HG02763 (cell line): Measurements from ENCODE around the gene SHMT2.
"Not testable (repeated sequence)": the region's sequence is repeated elsewhere in the genome, so short reads cannot be mapped to it uniquely, and the experiment has no call there.

Source experiments
- ATAC-seq: cut with Tn5 transposase; IDR thresholded peaks from one replicate; pipeline ENCODE4 v1.9.1; 2021; ENCODE audit warnings: mild to moderate bottlenecking, moderate library complexity; ENCODE audit not compliant: unreplicated experiment

Gene SHMT2

GRCh38 chr12:57261428-57261865, 31.9 kb downstream of the SHMT2 start:
- no peak for ATAC-seq

- ATAC-seq: no peak
Measured at GRCh38 chr12:57262126-57262822, 32.8 kb downstream of the SHMT2 start.

- no peak for ATAC-seq
Measured at GRCh38 chr12:57263096-57263495, 33.6 kb downstream of the SHMT2 start.

DNA sequence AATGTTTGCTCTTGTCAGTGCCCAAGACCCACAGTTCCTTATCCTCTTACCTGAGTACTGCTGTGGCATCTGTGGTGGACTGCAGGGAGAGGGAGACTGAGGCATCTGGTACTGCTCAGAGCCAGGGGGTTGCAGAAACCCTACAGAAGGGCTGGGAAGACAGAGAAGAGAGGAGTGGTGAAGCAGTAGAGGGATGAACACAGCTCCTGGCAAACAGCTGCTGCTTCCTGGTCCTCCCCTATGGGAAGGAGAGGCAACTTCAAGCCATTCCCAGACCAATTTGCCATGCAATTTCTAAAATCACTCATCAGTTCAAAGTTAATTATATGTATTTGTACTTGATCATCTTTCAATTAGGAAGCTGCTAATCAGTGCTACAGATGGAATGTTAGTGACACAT, 37.2 kb downstream of the SHMT2 start:
- no peak for ATAC-seq

- ATAC-seq: no peak
Measured at GRCh38 chr12:57268264-57268663, 38.8 kb downstream of the SHMT2 start.

DNA sequence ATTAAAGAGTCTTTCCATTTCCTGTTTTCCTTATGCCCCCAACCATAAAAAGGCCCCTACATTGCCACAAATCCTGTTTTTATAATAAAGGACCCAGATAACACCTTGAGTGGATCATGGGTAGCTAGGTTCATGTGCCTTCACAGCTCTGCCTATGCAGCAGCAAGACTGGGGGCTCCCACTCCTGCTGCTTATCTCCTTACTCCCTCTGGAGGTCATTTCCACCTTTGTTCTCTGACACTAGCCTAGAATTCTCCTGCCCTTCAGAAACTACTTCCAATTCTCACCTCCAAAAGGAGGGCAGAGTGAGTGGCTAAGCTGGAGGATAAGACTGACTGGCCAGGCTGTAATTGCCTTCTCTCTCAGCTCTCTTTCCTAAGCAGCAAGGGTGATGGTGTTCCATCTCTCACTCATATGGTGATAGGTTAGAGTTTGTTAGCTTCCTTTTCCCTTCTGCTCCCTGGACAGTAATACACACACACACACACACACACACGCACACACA, 41.5 kb downstream of the SHMT2 start:
- no peak for ATAC-seq

GRCh38 chr12:57272337-57273151, 43.0 kb downstream of the SHMT2 start:
- ATAC-seq: no peak

DNA sequence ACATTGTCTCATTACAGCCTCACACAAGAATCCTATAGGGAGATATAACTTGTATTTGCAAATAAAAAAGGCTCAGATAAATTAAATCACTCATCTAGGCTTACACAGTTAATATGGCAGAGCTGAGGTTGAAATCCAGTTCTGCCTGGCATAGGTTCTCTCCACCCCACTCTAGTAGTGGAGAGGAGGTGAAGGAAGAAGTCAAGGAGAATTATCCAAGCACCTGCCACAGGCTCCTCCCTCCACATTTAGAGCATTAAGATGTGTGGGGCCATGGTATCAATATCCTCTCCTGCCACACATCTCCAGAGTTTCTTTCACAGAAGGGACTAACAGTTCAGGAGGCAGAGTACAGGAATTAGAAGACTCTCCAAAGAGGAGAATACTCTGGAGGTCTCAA, 44.0 kb downstream of the SHMT2 start:
- no peak for ATAC-seq

GRCh38 chr12:57276233-57276632, 46.7 kb downstream of the SHMT2 start:
- not testable (repeated sequence) for ATAC-seq

DNA sequence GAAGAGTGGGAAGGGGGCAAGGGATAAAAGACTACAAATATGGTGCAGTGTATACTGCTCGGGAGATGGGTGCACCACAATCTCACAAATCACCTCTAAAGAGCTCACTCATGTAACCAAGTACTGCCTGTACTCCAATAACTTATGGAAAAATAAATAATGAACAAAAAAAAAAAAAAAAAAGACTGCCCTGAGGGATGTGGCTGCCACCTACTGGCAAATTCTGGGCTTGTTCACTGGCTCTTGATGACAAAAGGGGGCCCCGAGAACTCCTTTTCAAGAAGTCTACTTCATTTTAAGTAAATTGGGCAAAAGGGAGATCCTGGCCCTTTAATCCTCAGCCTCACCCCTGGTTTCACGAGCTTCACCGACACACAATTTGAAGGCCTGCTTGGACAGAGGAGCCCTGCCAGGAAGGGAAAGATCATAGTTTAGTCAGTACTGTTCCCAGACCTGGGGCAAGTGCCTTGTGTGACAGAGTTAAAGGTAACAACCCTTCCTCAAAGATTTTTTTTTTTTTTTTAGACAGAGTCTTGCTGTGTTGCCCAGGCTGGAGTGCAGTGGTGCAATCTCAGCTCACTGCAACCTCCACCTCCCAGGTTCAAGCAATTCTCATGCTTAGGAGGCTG, 47.5 kb downstream of the SHMT2 start:
- no peak for ATAC-seq

- ATAC-seq: no peak
Measured at GRCh38 chr12:57278465-57279381, 49.2 kb downstream of the SHMT2 start.

DNA sequence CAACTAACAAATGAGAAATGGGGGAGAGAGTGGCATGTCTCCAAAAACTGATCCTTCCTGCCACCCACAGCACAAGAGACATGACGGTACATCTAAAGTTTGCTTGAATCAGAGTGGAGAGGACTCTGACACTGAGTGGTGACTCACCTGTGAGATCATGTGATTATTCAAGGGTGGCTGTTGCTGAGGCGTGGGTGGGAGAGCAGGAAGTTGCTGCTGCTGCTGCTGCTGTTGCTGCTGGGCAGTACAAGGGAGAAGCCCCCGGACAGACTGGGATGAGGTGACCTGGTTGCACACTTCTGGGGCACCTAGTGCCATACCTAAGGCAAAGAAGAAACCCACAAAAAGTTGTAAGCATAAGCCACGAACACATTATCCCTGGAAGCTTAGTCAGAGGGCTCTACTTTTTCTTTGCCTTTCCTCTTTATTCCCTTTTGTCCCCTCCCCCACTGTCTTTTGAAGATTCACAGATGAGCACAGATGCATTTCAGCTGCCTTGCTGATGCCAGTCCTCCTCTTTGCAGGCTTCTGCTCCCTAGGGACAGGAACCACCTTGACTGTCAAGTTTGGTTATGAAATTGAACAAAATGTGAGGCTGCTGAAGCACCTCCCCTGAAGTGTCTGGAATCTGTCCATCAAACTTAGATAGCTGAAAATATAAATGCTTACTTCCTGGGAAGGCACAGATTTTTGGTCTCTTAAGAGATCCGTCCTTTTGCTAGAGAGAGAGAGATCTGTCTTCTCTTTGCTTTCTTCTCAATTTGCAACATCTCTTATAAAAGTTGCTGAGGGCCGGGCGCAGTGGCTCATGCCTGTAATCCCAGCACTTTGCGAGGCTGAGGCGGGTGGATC, 50.9 kb downstream of the SHMT2 start:
- ATAC-seq: peak; percentile 84

DNA sequence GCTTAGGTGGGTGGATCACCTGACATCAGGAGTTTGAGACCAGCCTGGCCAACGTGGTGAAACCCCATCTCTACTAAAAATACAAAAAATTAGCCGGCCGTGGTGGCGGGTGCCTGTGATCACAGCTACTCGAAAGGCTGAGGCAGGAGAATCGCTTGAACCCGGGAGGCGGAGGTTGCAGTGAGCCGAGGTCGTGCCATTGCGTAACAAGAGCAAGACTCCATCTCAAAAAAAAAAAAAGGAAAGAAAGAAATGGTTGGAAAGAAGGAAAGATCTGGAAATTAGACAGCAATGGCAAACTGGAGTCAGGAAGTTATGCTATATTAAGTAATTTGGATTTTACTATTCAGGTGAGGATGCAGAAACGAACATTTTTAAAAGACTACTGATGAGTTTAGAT, 52.6 kb downstream of the SHMT2 start:
- not testable (repeated sequence) for ATAC-seq
